CD4-positive, alpha-beta T cell (primary cell): ENCODE data around the gene IL19. TPM values are rescaled to one million over a fixed set of nuclear protein-coding genes. Genes with fewer than 3 reads are reported as not detected.

Experiments used
- ATAC-seq: fragments of 200-7000 bp; cut with Tn5 transposase; one replicate; pipeline ENCODE4 v1.10.0; 2022; ENCODE audit warnings: mild to moderate bottlenecking; ENCODE audit not compliant: poor library complexity
- CTCF ChIA-PET: fragments of 350-600 bp; sonication (Branson Sonifier 250); formaldehyde crosslinking; loops from one replicate; lab custom pipeline; 2021; ENCODE audit warnings: antibody characterized with exemption, inconsistent platforms; lab: Charles Lee
- POLR2A ChIA-PET: fragments of 350-600 bp; sonication (Branson Sonifier 250); formaldehyde crosslinking; loops from one replicate; lab custom pipeline; 2021; ENCODE audit warnings: antibody characterized with exemption, inconsistent platforms; lab: Charles Lee
- DNase-seq, 14 experiments: peaks; one replicate each; pipeline ENCODE4 v3.0.0-alpha.2; 2013 to 2020; ENCODE audit warnings: mixed read lengths in 2 of 14
- H3K27ac ChIP-seq, 2 donors: one replicate each; pipeline versions ENCODE4 v1.5.1 to v1.7.0; 2013; ENCODE audit warnings: low read length in 2 of 2, low read depth in 1 of 2, mild to moderate bottlenecking in 1 of 2
- H3K27me3 ChIP-seq, 2 experiments: 1 replicate in 1 of 2; 2 replicates in 1 of 2; pipeline versions ENCODE4 v1.6.1 to v1.7.0; 2013; ENCODE audit warnings: low read length in 2 of 2, control low read depth in 1 of 2, mild to moderate bottlenecking in 1 of 2, moderate library complexity in 1 of 2; ENCODE audit not compliant: insufficient read depth in 2 of 2, control insufficient read depth in 1 of 2
- H3K36me3 ChIP-seq: one replicate; pipeline ENCODE4 v1.6.1; 2013; ENCODE audit warnings: low read length, control low read depth; ENCODE audit not compliant: insufficient read depth
- H3K4me1 ChIP-seq: one replicate; pipeline ENCODE4 v1.6.1; 2013; ENCODE audit warnings: low read length, control low read depth; ENCODE audit not compliant: insufficient read depth
- H3K4me3 ChIP-seq: one replicate; pipeline ENCODE4 v1.5.1; 2013; ENCODE audit warnings: mild to moderate bottlenecking, low read length, moderate library complexity
- H3K9me3 ChIP-seq, 2 experiments: 1 replicate in 1 of 2; 2 replicates in 1 of 2; pipeline versions ENCODE4 v1.6.1 to v1.7.0; 2013; ENCODE audit warnings: low read length in 2 of 2, mild to moderate bottlenecking in 2 of 2, control low read depth in 1 of 2, moderate library complexity in 1 of 2; ENCODE audit not compliant: control insufficient read depth in 1 of 2, insufficient read depth in 1 of 2
- H3K27ac Mint-ChIP-seq: one replicate; pipeline ENCODE4 v1.8.0; 2020; ENCODE audit warnings: mixed read lengths
- H3K27me3 Mint-ChIP-seq: one replicate; pipeline ENCODE4 v1.8.0; 2021; ENCODE audit warnings: mixed read lengths
- H3K36me3 Mint-ChIP-seq: one replicate; pipeline ENCODE4 v1.8.0; 2021; ENCODE audit warnings: low read depth, mixed read lengths
- H3K4me1 Mint-ChIP-seq: one replicate; pipeline ENCODE4 v1.8.0; 2021; ENCODE audit warnings: low read depth, mixed read lengths
- H3K4me3 Mint-ChIP-seq: one replicate; pipeline ENCODE4 v1.8.0; 2020; ENCODE audit warnings: mild to moderate bottlenecking, mixed read lengths
- H3K9me3 Mint-ChIP-seq: one replicate; pipeline ENCODE4 v1.8.0; 2020; ENCODE audit warnings: mixed read lengths
- CTCF ChIP-seq: fragments of 200-600 bp; IDR thresholded peaks from one replicate; pipeline ENCODE4 v1.8.0; 2022; ENCODE audit warnings: antibody characterized with exemption, mild to moderate bottlenecking
- intact Hi-C, 2 experiments: fragments of 100-400 bp; cut with DNase I in 1 of 2; cut with micrococcal nuclease in 1 of 2; formaldehyde crosslinking; loops; one replicate each; pipeline versions ENCODE4 v1.15.1 to v1.9.0; 2023 to 2025; cut with DNase I, micrococcal nuclease
- total RNA-seq, 174 experiments: library from RNA in 2 of 174; stranded (reverse) in 2 of 174; gene quantifications; one replicate each; pipeline ENCODE4 v1.2.3 and lab custom pipeline; 2021 to 2026

The IL19 gene
- total RNA-seq, 2 experiments from 2014 or later, result not detected

GRCh38 chr1:206855859-206856258, 85.3 kb downstream of the IL19 start:
- Mint-ChIP-seq H3K36me3 (no peaks in the 10 kb centered on the region), H3K4me3 (no peak overlapping the region), H3K9me3 (no peaks in the 10 kb centered on the region), H3K4me1 (peaks cover 22% of the 10 kb centered on the region), H3K27me3 (peaks cover 5% of the 10 kb centered on the region), H3K27ac (no peak overlapping the region)
- no peak overlapping the region for H3K27ac ChIP-seq
- intact Hi-C loops, result loop anchor here in 1 of 2 experiments (2.0 kb wide), 1 partner anchor 55 kb away; no protein-coding TSS in a partner anchor
- no peaks in the 10 kb centered on the region for H3K36me3 ChIP-seq
- TF ChIP-seq CTCF, result no peak
- ChIA-PET POLR2A (interaction anchor here (0.6 kb wide), 1 partner anchor 18 kb away, joined by 3 read pairs; no protein-coding TSS in a partner anchor), CTCF (no interaction called here)
- no peak for ATAC-seq
- H3K4me3 ChIP-seq, result no peak overlapping the region
- H3K9me3 ChIP-seq, result no peaks in the 10 kb centered on the region
- peaks cover 11% of the 10 kb centered on the region for H3K4me1 ChIP-seq
- no peak for DNase-seq
- H3K27me3 ChIP-seq, result peaks cover 0 to 2% of the 10 kb centered on the region in 2 experiments

GRCh38 chr1:206856674-206857464, 86.3 kb downstream of the IL19 start:
- DNase-seq, result peak in 5 of 14 experiments; percentile 3 to 44 (median 26)
- Mint-ChIP-seq H3K27ac (no peak overlapping the region), H3K36me3 (no peaks in the 10 kb centered on the region), H3K4me3 (no peak overlapping the region), H3K27me3 (no peaks in the 10 kb centered on the region), H3K4me1 (peaks cover 22% of the 10 kb centered on the region), H3K9me3 (no peaks in the 10 kb centered on the region)
- peaks cover 11% of the 10 kb centered on the region for H3K4me1 ChIP-seq
- peak; percentile 47 for TF ChIP-seq CTCF
- ChIA-PET CTCF (no interaction called here), POLR2A (interaction anchor here (1.1 kb wide), 1 partner anchor 60 kb away, joined by 3 read pairs; no protein-coding TSS in a partner anchor)
- peak; percentile 64 for ATAC-seq
- intact Hi-C loops, result loop anchor here in 1 of 2 experiments (2.0 kb wide), 1 partner anchor 54 kb away; no protein-coding TSS in a partner anchor
- H3K36me3 ChIP-seq, result no peaks in the 10 kb centered on the region
- no peak overlapping the region for H3K4me3 ChIP-seq
- H3K9me3 ChIP-seq, result no peaks in the 10 kb centered on the region
- no peak overlapping the region for H3K27ac ChIP-seq
- H3K27me3 ChIP-seq, result peaks cover 0 to 2% of the 10 kb centered on the region in 2 experiments

GRCh38 chr1:206859082-206859521, 88.5 kb downstream of the IL19 start:
- POLR2A ChIA-PET, result interaction anchor here (0.6 to 1.5 kb wide), 13 partner anchors 30 to 125 kb away, joined by 3 to 9 read pairs (median 3); partner anchors contain the start of gene FCMR
- no peaks in the 10 kb centered on the region for H3K9me3 Mint-ChIP-seq
- Histone ChIP-seq H3K4me1 (peaks cover 11% of the 10 kb centered on the region), H3K36me3 (no peaks in the 10 kb centered on the region), H3K4me3 (no peak overlapping the region), H3K9me3 (no peaks in the 10 kb centered on the region), H3K27me3 (peaks cover 0 to 2% of the 10 kb centered on the region in 2 experiments), H3K27ac (no peak overlapping the region)
- H3K27ac Mint-ChIP-seq, result peak overlapping the region; percentile 50
- intact Hi-C loops, result no loop called here
- H3K27me3 Mint-ChIP-seq, result peaks cover 8% of the 10 kb centered on the region
- peak; percentile 62 for ATAC-seq
- no peak for TF ChIP-seq CTCF
- peaks cover 22% of the 10 kb centered on the region for H3K4me1 Mint-ChIP-seq
- H3K4me3 Mint-ChIP-seq, result peak overlapping the region; percentile 31
- no peaks in the 10 kb centered on the region for H3K36me3 Mint-ChIP-seq
- peak in 4 of 14 experiments; percentile 20 to 58 (median 50) for DNase-seq
- CTCF ChIA-PET, result interaction anchor here (1.4 kb wide), 1 partner anchor 53 kb away, joined by 6 read pairs; no protein-coding TSS in a partner anchor
